Neural cell (in vitro differentiated cells): ENCODE data around the gene H6PD. TPM values are rescaled to one million over a fixed set of nuclear protein-coding genes. Genes with fewer than 3 reads are reported as not detected.

Source experiments
- H2AFZ ChIP-seq: fragments of 200-600, 300-800 bp; sonication (generic), shearing (Covaris generic); 2 replicates; pipeline ENCODE4 v1.6.0; 2014; ENCODE audit warnings: low read depth, mild to moderate bottlenecking, antibody characterized with exemption, low read length, moderate library complexity
- H3F3A ChIP-seq: fragments of 200-600 bp; shearing (Covaris generic); 2 replicates; pipeline ENCODE4 v1.6.1; 2016; ENCODE audit warnings: mild to moderate bottlenecking, moderate library complexity, mixed read lengths, antibody characterized with exemption, low read length; ENCODE audit not compliant: insufficient read depth, poor library complexity, severe bottlenecking
- H3K27ac ChIP-seq: fragments of 200-600, 300-800 bp; sonication (generic), shearing (Covaris generic); 2 replicates; pipeline ENCODE4 v1.5.1; 2014; ENCODE audit warnings: mild to moderate bottlenecking, low read length, moderate library complexity
- H3K27me3 ChIP-seq: fragments of 300-800, 200-600 bp; sonication (generic), shearing (Covaris generic); 2 replicates; pipeline ENCODE4 v1.6.0; 2014; ENCODE audit warnings: mild to moderate bottlenecking, low read depth, low read length, moderate library complexity; ENCODE audit not compliant: insufficient read depth
- H3K36me3 ChIP-seq: fragments of 300-800, 200-600 bp; sonication (generic), shearing (Covaris generic); 2 replicates; pipeline ENCODE4 v1.5.1; 2014; ENCODE audit warnings: mild to moderate bottlenecking, antibody characterized with exemption, low read length, moderate library complexity; ENCODE audit not compliant: insufficient read depth
- H3K4me2 ChIP-seq: fragments of 300-800, 200-600 bp; sonication (generic), shearing (Covaris generic); 2 replicates; pipeline ENCODE4 v1.6.0; 2014; ENCODE audit warnings: mild to moderate bottlenecking, low read length
- H3K4me3 ChIP-seq: fragments of 300-800, 200-600 bp; sonication (generic), shearing (Covaris generic); 2 replicates; pipeline ENCODE4 v1.5.1; 2014; ENCODE audit warnings: mild to moderate bottlenecking, low read length, moderate library complexity
- H3K79me2 ChIP-seq: fragments of 200-600 bp; shearing (Covaris generic); replicated peaks from 2 replicates; pipeline ENCODE4 v1.6.0; 2014; ENCODE audit warnings: mild to moderate bottlenecking, low read length, moderate library complexity; ENCODE audit not compliant: insufficient read depth
- H3K9ac ChIP-seq: fragments of 300-800, 200-600 bp; sonication (generic), shearing (Covaris generic); 2 replicates; pipeline ENCODE4 v1.6.1; 2016; ENCODE audit warnings: mild to moderate bottlenecking, low read length, mixed read lengths
- H3K9me2 ChIP-seq: fragments of 200-600 bp; shearing (Covaris generic); 2 replicates; pipeline ENCODE4 v1.6.1; 2016; ENCODE audit warnings: mild to moderate bottlenecking, low read length, mixed read lengths; ENCODE audit not compliant: insufficient read depth
- H3K9me3 ChIP-seq: fragments of 200-600, 300-800 bp; sonication (generic), shearing (Covaris generic); 2 replicates; pipeline ENCODE4 v1.6.1; 2016; ENCODE audit warnings: mild to moderate bottlenecking, mixed run types, low read length, moderate library complexity, mixed read lengths
- H4K20me1 ChIP-seq: fragments of 200-600 bp; shearing (Covaris generic); 2 replicates; pipeline ENCODE4 v1.6.1; 2016; ENCODE audit warnings: mild to moderate bottlenecking, mixed run types; ENCODE audit not compliant: insufficient read depth
- EP300 ChIP-seq: fragments of 450-650 bp; conservative IDR thresholded peaks from 2 replicates; pipeline ENCODE4 v1.6.1; 2014; ENCODE audit warnings: antibody characterized with exemption, mild to moderate bottlenecking, moderate library complexity; ENCODE audit not compliant: poor library complexity, severe bottlenecking
- EZH2 ChIP-seq: fragments of 200-600, 300-800 bp; shearing (Covaris generic), sonication (generic); IDR thresholded peaks from 2 replicates; pipeline ENCODE4 v1.6.1; 2014; ENCODE audit warnings: antibody characterized with exemption, low read length, borderline replicate concordance, mild to moderate bottlenecking; ENCODE audit not compliant: insufficient read depth, poor library complexity, severe bottlenecking
- MXI1 ChIP-seq: fragments of 450-650 bp; conservative IDR thresholded peaks from 2 replicates; pipeline ENCODE4 v1.6.1; 2014; ENCODE audit warnings: antibody characterized with exemption, mild to moderate bottlenecking; ENCODE audit not compliant: poor library complexity, severe bottlenecking
- POLR2AphosphoS5 ChIP-seq: IDR thresholded peaks from 2 replicates; pipeline ENCODE4 v1.6.1; 2012
- RAD21 ChIP-seq: fragments of 450-650 bp; conservative IDR thresholded peaks from 2 replicates; pipeline ENCODE4 v1.6.1; 2014; ENCODE audit warnings: antibody characterized with exemption, mild to moderate bottlenecking, moderate library complexity
- SMC3 ChIP-seq: fragments of 450-650 bp; conservative IDR thresholded peaks from 2 replicates; pipeline ENCODE4 v1.6.1; 2014; ENCODE audit warnings: antibody characterized with exemption, mild to moderate bottlenecking, moderate library complexity; ENCODE audit not compliant: poor library complexity
- TAF1 ChIP-seq: IDR thresholded peaks from 2 replicates; pipeline ENCODE4 v1.6.1; 2012; ENCODE audit warnings: low read depth
- polyA plus RNA-seq: library from polyadenylated mRNA; depleted of rRNA; stranded (reverse); fragments of >200 nt; gene quantifications from 2 replicates; pipeline ENCODE4 v1.2.3, GENCODE V29; 2014
- TF ChIP-seq, protein P1 (sequence below): fragments of 450-650 bp; IDR thresholded peaks from 2 replicates; pipeline ENCODE4 v1.5.1; 2014; ENCODE audit warnings: antibody characterized with exemption, mild to moderate bottlenecking, moderate library complexity; ENCODE audit not compliant: poor library complexity, severe bottlenecking
- TF ChIP-seq, protein P2 (sequence below): IDR thresholded peaks from 2 replicates; pipeline ENCODE4 v1.6.1; 2012; ENCODE audit warnings: borderline replicate concordance

The H6PD gene
- polyA plus RNA-seq, 1 donor from 2014 or later = 4.6 TPM

DNA sequence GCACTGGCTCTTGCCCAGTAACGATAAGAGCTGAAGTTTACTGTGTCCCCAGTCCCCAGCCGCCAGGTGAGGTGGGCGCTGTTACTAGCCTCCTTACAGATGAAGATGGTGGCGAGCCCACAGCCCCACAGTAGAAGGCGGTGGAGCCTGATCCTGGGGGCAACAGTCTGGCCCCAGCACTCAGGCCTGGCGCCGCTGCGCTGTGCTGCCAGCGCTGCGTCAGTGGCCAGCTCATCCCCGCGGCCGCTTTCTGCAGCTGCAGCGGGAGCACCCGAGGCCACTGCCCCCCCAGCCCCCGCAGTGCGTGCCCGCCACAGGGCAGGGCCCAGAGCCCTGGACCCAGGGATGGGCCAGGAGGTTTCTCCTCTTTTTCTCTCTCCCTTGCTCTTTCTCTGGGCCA lies 13.3 kb downstream of the H6PD start:
- TF ChIP-seq RAD21 (no peak), TAF1 (no peak), SMC3 (no peak), EP300 (no peak), POLR2AphosphoS5 (no peak), MXI1 (no peak), EZH2 (no peak)
- TF ChIP-seq, protein P1, sequence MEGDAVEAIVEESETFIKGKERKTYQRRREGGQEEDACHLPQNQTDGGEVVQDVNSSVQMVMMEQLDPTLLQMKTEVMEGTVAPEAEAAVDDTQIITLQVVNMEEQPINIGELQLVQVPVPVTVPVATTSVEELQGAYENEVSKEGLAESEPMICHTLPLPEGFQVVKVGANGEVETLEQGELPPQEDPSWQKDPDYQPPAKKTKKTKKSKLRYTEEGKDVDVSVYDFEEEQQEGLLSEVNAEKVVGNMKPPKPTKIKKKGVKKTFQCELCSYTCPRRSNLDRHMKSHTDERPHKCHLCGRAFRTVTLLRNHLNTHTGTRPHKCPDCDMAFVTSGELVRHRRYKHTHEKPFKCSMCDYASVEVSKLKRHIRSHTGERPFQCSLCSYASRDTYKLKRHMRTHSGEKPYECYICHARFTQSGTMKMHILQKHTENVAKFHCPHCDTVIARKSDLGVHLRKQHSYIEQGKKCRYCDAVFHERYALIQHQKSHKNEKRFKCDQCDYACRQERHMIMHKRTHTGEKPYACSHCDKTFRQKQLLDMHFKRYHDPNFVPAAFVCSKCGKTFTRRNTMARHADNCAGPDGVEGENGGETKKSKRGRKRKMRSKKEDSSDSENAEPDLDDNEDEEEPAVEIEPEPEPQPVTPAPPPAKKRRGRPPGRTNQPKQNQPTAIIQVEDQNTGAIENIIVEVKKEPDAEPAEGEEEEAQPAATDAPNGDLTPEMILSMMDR = no peak
- TF ChIP-seq, protein P2, sequence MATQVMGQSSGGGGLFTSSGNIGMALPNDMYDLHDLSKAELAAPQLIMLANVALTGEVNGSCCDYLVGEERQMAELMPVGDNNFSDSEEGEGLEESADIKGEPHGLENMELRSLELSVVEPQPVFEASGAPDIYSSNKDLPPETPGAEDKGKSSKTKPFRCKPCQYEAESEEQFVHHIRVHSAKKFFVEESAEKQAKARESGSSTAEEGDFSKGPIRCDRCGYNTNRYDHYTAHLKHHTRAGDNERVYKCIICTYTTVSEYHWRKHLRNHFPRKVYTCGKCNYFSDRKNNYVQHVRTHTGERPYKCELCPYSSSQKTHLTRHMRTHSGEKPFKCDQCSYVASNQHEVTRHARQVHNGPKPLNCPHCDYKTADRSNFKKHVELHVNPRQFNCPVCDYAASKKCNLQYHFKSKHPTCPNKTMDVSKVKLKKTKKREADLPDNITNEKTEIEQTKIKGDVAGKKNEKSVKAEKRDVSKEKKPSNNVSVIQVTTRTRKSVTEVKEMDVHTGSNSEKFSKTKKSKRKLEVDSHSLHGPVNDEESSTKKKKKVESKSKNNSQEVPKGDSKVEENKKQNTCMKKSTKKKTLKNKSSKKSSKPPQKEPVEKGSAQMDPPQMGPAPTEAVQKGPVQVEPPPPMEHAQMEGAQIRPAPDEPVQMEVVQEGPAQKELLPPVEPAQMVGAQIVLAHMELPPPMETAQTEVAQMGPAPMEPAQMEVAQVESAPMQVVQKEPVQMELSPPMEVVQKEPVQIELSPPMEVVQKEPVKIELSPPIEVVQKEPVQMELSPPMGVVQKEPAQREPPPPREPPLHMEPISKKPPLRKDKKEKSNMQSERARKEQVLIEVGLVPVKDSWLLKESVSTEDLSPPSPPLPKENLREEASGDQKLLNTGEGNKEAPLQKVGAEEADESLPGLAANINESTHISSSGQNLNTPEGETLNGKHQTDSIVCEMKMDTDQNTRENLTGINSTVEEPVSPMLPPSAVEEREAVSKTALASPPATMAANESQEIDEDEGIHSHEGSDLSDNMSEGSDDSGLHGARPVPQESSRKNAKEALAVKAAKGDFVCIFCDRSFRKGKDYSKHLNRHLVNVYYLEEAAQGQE = no peak
- no peaks in the 10 kb centered on the region for H4K20me1 ChIP-seq
- no peaks in the 10 kb centered on the region for H3K79me2 ChIP-seq
- H3K27me3 ChIP-seq = no peaks in the 10 kb centered on the region
- no peak overlapping the region for H3K9ac ChIP-seq
- H2AFZ ChIP-seq = no peak overlapping the region
- H3K9me3 ChIP-seq = no peaks in the 10 kb centered on the region
- no peak overlapping the region for H3K4me2 ChIP-seq
- no peak overlapping the region for H3K27ac ChIP-seq
- no peaks in the 10 kb centered on the region for H3K36me3 ChIP-seq
- H3K4me3 ChIP-seq = no peak overlapping the region
- H3F3A ChIP-seq = no peaks in the 10 kb centered on the region
- no peaks in the 10 kb centered on the region for H3K9me2 ChIP-seq

DNA sequence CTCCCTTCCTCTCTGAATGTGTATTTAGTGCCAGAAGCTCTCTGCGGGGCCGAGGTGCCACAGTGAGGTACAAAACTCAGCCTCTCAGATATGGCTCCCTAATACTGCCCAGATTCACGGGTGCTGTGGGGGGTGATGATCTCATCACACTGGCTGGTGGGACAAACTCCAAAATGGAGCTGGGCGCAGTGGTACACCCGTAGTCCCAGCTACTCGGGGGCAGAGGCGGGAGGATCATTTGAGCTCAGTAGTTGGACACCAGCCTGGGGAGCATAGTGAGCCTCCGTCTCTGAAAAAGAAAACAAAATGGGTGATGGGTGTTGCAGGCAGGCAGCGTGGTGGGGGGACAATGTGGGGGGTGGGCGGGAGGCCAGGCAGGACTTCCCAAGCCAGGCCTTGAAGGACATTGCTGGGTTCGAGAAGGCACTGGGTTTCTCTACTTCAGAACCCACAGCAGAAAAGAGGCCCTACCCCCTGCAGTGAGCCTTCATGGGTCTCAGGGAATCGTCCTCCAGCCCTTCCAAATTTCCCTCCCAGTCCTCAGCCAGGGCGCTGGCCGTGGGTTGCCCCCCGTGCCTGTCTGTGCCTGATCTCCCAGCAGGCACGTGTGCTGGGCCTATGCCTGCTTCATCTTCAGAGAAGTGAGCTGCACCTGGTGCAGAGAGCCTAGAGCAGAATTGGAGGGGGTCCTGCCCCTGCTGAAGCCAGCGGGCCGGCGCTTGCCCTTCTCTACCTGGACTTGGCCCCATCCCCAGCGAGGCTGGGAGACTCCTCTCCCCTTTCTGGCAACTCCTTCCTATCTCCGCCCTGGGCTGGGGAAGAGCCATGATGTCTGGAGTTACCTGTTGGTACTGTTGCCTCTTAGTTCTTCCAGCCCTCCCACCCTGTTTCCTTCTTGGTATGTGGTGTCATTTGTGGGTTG lies 14.0 kb downstream of the H6PD start:
- H3K79me2 ChIP-seq = no peaks in the 10 kb centered on the region
- peaks cover 2% of the 10 kb centered on the region for H3F3A ChIP-seq
- no peaks in the 10 kb centered on the region for H3K36me3 ChIP-seq
- H3K9me3 ChIP-seq = no peaks in the 10 kb centered on the region
- no peaks in the 10 kb centered on the region for H4K20me1 ChIP-seq
- no peak for TF ChIP-seq POLR2AphosphoS5
- no peak for TF ChIP-seq EP300
- TF ChIP-seq SMC3 = no peak
- no peak for TF ChIP-seq MXI1
- TF ChIP-seq RAD21 = no peak
- TF ChIP-seq EZH2 = no peak
- TF ChIP-seq, protein P2 = no peak
- TF ChIP-seq, protein P1 = no peak
- TF ChIP-seq TAF1 = no peak
- H3K27ac ChIP-seq = no peak overlapping the region
- no peaks in the 10 kb centered on the region for H3K27me3 ChIP-seq
- H3K4me3 ChIP-seq = no peak overlapping the region
- no peak overlapping the region for H2AFZ ChIP-seq
- no peaks in the 10 kb centered on the region for H3K9me2 ChIP-seq
- H3K4me2 ChIP-seq = no peak overlapping the region
- no peak overlapping the region for H3K9ac ChIP-seq
